Measurements from ENCODE around the gene TTC39A.

TTC39A gene

GRCh38 chr1:51314974-51315373 is 15.4 kb downstream of the TTC39A start:
- DNase-seq (ENCODE audit: low read depth), result no peak

DNA sequence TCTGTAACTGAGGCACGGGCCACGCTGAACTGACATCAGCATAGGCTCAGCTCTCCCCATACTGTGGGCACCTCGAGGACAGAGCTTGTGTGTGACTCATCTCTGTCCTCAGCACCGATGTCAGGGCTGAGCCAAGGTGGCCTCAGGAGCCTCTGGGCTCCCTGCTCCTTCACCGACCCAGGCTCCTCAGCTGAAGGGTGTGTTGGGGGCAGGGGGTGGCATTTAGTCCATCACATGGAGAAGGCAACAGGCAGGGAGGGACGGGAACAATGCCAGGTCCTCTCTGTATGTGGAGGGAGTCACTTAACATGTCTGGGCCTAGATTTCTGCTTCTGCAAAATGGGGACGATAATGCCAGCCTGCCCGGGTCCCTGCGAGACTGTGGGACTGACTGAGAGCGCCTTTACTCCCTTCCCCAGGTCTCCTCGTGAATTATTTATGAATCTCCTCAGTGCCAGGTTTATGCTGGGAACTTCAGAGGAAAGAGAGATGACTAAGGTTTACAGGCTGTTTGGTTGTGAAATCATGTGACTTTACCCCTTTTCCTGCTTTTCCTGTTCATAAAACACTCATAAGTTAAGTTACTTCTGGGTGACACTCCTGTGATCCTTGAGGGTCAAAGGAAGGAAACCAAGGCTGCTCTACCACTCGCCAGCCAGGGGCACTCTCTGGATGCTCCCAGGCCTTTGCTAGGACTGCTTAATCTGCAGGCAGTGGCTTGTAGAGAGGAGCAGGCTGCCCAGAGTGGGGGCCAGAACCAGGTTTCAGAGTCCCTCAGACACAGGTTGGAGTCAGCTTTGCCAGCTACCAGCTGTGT is 16.2 kb downstream of the TTC39A start:
- no peak for DNase-seq (ENCODE audit: low read depth)

DNA sequence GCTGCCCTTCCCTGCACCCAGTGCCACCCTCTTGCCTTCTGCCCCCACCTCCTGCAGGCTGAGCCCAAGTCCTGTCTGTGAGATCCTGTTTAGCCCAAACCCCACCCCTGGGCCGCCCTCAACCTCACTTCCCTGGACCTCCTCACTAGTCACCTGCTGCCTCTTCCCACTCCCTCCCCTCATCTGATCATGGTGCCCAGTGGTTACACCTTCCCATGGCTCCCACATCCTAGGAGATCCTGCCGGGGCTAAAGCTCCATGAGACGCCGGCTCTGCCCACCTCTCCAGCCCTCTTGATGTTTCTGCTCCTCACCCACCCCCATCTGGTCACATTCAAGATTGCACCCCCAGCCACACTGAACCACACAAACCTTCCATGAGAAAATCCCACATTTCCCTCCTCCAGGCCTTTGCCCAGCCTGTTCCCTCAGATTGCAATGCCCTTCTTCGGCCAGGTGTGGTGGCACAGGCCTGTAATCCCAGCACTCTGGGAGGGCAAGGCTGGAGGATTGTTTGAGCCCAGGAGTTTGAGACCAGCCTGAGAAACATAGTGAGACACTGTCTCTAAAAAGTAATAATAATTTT is 17.0 kb downstream of the TTC39A start:
- DNase-seq (ENCODE audit: low read depth), result no peak

DNA sequence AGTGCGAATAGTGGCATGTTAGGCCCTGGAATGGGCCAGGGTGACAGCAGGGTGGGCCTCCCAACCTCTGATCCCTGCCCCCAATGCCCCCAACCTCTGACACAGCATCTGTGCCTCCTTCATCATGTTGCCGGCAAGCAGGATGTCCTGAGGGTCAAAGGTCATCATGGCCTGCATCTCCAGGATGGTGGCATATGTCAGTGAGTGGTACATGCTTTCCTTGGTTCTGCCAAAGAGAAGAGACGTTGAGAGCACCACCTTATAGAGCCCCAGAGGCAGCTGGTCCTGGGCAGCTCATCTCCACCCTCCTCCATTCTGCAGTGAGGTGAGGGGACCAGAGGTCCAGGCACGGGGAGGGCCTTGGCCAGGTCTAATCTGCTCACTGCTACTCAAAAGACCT is 17.6 kb downstream of the TTC39A start:
- DNase-seq (ENCODE audit: low read depth), result no peak

GRCh38 chr1:51311826-51312225 is 18.5 kb downstream of the TTC39A start:
- no peak for DNase-seq (ENCODE audit: low read depth)

DNA sequence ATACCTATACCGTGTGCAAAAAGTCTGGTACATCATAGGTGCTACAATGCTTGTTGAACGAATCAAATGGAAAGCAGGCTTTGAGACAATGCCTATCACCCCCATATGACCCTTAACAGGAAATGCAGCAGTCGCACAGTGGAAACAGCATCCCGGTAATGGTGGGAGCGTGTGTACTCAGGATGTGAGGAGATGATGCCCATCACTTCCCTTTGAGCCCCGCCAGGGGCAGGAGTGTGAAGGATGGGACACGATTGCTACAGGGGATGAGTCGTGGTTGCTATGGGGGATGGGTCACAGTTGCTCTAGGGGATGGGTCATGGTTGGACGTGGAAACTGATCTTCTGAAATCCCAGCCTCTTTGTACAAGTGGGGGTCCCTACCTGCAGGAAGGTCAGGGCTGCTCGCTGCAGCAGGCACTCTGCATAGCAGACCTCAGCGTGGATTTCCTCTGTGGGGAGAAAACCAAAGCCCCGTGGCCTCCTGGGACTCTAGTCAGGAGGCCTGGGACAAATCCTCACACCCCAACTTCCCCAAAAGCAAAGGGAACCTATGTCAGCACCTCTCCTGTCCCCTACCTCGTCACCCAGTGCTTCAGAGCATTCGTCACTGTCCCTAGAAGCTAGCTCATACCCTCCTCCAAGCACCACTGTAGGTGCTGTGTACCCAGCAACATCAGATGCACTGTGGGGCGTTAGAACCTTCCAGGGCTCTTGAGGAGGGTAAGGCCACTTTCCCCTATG is 19.3 kb downstream of the TTC39A start:
- no peak for DNase-seq (ENCODE audit: low read depth)

DNA sequence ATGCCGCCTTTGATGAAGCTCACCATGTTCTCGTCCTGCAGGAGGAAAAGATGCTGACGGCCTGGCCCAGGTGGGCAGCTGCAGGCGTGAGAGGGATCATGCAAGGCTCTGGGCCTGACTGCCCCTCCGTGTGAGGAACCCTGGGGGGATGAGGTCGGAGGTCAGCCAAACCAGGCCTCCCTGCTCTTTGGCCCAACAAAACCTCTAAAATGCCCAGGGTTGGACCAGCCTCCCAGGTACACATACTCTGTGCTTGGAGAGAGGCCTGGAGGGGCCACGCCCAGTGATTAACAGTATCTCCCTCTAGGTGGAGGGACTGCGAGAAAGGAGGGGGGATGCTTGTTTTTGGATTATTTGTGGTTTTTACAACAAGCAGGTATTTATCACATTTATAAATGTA is 21.1 kb downstream of the TTC39A start:
- DNase-seq (ENCODE audit: low read depth), result no peak

DNA sequence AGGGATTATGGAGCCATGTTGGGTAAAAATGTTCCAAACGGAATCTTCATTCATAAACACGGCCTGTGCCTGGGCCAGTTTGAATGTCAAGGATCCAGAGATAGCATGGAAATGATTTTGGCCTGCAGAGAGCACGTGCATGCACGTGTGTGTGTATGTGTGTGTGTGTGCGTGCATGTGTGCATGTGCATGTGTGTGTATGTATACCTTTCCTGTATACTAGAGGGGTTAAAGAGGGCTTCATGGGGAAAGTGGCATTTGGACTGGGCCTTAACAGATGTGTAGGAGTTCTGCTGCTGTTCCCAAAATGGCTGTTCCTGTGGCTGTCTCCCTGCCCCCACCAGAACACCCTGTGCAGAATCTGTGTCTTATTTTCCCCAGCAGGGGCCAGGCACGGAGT is 21.7 kb downstream of the TTC39A start:
- no peak for DNase-seq (ENCODE audit: low read depth)

DNA sequence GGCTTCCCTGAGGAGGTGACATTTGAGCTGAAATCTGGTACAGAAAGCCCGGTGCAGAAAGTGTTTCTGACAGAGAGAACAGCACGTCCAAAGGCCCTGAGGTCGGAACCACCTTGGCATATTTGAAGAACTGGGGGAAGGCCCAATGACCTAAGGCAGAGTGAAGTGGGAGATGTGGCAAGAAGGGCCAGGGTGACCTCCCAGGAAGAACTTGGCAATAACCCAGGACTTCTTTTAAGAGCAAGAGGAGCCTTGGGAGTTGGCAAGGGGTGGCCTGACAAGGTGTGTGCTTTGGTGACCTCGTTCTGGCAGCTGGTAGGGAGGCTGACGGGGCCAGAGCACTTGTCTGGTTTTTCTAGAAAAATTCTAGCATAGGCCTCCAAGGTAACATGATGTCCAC is 23.4 kb downstream of the TTC39A start:
- DNase-seq (ENCODE audit: low read depth), result no peak

- DNase-seq (ENCODE audit: low read depth), result no peak
Measured at GRCh38 chr1:51305371-51305823, 25.0 kb downstream of the TTC39A start.

- DNase-seq (ENCODE audit: low read depth), result no peak
Measured at GRCh38 chr1:51304360-51304759, 26.0 kb downstream of the TTC39A start.

DNA sequence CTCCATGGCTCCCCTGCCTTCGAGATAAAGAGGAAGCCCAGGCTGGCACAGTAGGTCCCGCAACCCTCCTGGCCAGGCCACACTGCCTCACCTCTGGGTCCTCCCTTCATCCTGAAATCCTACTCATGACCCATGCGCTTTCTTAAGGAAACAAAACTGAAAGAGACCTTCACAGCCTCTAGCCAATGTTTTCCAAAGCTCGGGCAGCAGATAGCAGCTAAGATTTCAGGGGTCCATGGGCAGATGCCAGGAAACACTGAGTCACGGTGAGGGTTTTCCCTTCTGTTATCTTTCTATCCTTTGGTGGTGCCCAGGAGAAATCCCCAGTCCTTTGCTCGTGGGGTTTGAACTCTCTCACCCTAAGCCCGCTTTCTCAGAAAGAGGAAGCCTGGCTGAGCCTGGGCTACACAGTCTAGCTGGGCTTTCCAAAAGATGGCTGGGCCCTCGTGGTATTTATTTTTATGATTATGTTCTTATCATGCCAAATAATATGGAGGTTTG is 26.6 kb downstream of the TTC39A start:
- no peak for DNase-seq (ENCODE audit: low read depth)

- DNase-seq (ENCODE audit: low read depth), result no peak
Measured at GRCh38 chr1:51303315-51303714, 27.0 kb downstream of the TTC39A start.

DNA sequence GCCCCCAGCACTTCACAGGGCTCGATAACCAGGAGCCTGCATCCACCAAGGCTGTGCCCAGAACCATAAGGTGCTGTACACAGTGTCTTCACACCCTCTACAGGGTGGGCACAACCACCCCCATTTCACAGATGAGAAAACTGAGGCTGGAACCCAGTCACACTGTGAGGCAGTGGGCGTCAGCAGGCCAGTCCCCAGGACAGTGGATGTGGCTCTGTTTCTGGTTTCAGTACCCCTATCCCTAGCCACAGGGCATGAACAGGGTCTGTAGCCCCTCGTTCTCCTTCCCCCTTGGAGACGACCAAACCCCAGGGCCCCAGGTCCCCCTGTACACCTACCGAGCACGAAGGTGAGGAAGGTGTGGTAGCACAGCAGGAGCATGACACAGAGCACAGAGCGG is 27.6 kb downstream of the TTC39A start:
- DNase-seq (ENCODE audit: low read depth), result no peak

GRCh38 chr1:51302270-51302669 is 28.1 kb downstream of the TTC39A start:
- no peak for DNase-seq (ENCODE audit: low read depth)

- no peak for DNase-seq (ENCODE audit: low read depth)
Measured at GRCh38 chr1:51301844-51302162, 28.6 kb downstream of the TTC39A start.

GRCh38 chr1:51301152-51301843 is 29.1 kb downstream of the TTC39A start:
- no peak for DNase-seq (ENCODE audit: low read depth)

DNA sequence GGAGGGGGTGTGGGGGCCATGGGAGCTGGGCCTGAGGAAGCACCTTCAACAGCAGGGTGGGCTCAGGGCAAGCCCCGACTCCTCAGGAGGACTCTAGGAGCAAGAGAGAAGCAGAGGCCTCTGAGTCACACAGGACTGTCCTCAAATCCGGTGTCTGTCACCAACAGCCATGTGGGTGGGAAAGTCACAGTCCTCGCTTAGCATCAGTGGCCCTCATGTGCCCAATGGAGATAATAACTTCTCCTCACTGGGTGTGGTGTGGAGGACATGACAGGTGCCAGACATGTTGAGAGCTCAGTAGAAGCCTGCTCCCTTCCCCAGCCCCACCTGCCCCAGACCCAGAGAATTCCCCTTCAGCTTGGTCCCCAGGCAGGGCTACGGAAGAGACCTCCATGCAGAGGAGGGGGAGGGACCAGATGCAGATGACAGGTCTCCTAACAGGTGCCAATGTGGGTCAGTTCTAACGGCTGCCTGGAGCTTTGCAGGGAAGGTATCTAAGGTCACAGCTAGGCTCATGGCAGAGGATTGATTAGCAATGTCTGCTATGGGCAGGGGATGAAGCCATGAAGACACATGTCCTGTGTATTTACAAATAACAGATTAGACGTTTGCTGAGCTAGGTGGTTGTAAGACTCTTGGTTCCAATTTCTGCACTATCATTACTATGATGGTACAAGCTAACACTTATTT is 30.2 kb downstream of the TTC39A start:
- DNase-seq (ENCODE audit: low read depth), result no peak

- DNase-seq (ENCODE audit: low read depth), result no peak
Measured at GRCh38 chr1:51299185-51299885, 31.0 kb downstream of the TTC39A start.

DNA sequence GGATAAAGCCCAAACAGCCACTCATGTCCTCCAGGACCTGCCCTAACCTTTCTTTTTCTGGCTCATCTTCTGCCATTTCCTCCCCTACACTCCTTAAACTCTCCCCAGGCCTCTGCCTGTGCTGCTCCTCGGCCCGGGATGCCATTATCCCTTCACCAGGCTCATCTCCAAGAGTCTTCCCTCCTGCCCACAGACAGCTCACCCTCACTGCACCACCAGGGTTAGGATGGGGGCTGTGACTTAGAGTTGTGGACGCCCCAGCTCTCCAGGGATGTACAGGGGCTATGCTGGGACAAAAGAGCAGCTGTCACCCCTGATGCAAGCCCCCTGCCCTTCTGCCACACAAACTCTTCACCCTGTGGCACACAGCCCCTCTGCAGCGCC is 32.0 kb downstream of the TTC39A start:
- DNase-seq (ENCODE audit: low read depth), result no peak
